H9 (cell line): Measurements from ENCODE around the gene IL3. TPM values are rescaled to one million over a fixed set of nuclear protein-coding genes. Genes with fewer than 3 reads are reported as not detected.

Experiments
- DNase-seq: peaks from one replicate; pipeline ENCODE4 v3.0.0-alpha.2; 2017
- H2AFZ ChIP-seq: one replicate; pipeline ENCODE4 v1.6.1; 2013; ENCODE audit warnings: mild to moderate bottlenecking, low read length, control low read depth, moderate library complexity
- H2AK5ac ChIP-seq: 2 replicates; pipeline ENCODE4 v1.6.1; 2013; ENCODE audit warnings: low read length, control low read depth, mixed read lengths; ENCODE audit not compliant: insufficient read length
- H2BK120ac ChIP-seq: one replicate; pipeline ENCODE4 v1.6.1; 2013; ENCODE audit warnings: low read depth, mild to moderate bottlenecking, low read length, control low read depth, inconsistent platforms; ENCODE audit not compliant: poor library complexity, severe bottlenecking
- H2BK12ac ChIP-seq: 2 replicates; pipeline ENCODE4 v1.6.1; 2013; ENCODE audit warnings: low read length, control low read depth, mixed read lengths, low read depth; ENCODE audit not compliant: insufficient read length
- H2BK15ac ChIP-seq: 2 replicates; pipeline ENCODE4 v1.6.1; 2013; ENCODE audit warnings: low read depth, low read length, control low read depth
- H2BK20ac ChIP-seq: one replicate; pipeline ENCODE4 v1.6.1; 2013; ENCODE audit warnings: low read depth, mild to moderate bottlenecking, low read length, control low read depth, inconsistent platforms; ENCODE audit not compliant: poor library complexity, severe bottlenecking
- H2BK5ac ChIP-seq: 2 replicates; pipeline ENCODE4 v1.6.1; 2013; ENCODE audit warnings: low read length, control low read depth, mixed read lengths; ENCODE audit not compliant: insufficient read length
- H3K14ac ChIP-seq: 2 replicates; pipeline ENCODE4 v1.6.1; 2013; ENCODE audit warnings: low read length, control low read depth; ENCODE audit not compliant: insufficient read depth
- H3K18ac ChIP-seq: 2 replicates; pipeline ENCODE4 v1.6.1; 2013; ENCODE audit warnings: low read depth, mild to moderate bottlenecking, mixed read lengths, low read length, control low read depth; ENCODE audit not compliant: insufficient read length
- H3K23ac ChIP-seq: 2 replicates; pipeline ENCODE4 v1.6.1; 2013; ENCODE audit warnings: low read length, control low read depth, mixed read lengths, low read depth; ENCODE audit not compliant: insufficient read length
- H3K23me2 ChIP-seq: 2 replicates; pipeline ENCODE4 v1.6.1; 2013; ENCODE audit warnings: low read depth, mild to moderate bottlenecking, mixed read lengths, low read length, control low read depth; ENCODE audit not compliant: insufficient read length, poor library complexity, severe bottlenecking
- H3K27ac ChIP-seq: 2 replicates; pipeline ENCODE4 v1.5.1; 2013; ENCODE audit warnings: low read length, control low read depth, mixed read lengths, low read depth; ENCODE audit not compliant: insufficient read length
- H3K27me3 ChIP-seq: 2 replicates; pipeline ENCODE4 v1.6.1; 2013; ENCODE audit warnings: low read length, control low read depth, inconsistent platforms; ENCODE audit not compliant: insufficient read depth
- H3K4ac ChIP-seq: 2 replicates; pipeline ENCODE4 v1.6.1; 2013; ENCODE audit warnings: low read depth, mild to moderate bottlenecking, control low read depth, inconsistent platforms, low read length, moderate library complexity
- H3K4me1 ChIP-seq: 2 replicates; pipeline ENCODE4 v1.6.1; 2013; ENCODE audit warnings: low read length, control low read depth, inconsistent platforms; ENCODE audit not compliant: insufficient read depth
- H3K4me2 ChIP-seq: 2 replicates; pipeline ENCODE4 v1.6.1; 2013; ENCODE audit warnings: low read length, control low read depth, mixed read lengths; ENCODE audit not compliant: insufficient read length, insufficient read depth
- H3K56ac ChIP-seq: 2 replicates; pipeline ENCODE4 v1.6.1; 2013; ENCODE audit warnings: low read depth, mild to moderate bottlenecking, mixed read lengths, low read length, control low read depth; ENCODE audit not compliant: insufficient read length
- H3K79me1 ChIP-seq: 2 replicates; pipeline ENCODE4 v1.6.1; 2013; ENCODE audit warnings: low read depth, mild to moderate bottlenecking, moderate library complexity, low read length, control low read depth, inconsistent platforms; ENCODE audit not compliant: insufficient read depth, poor library complexity, severe bottlenecking
- H3K79me2 ChIP-seq: 2 replicates; pipeline ENCODE4 v1.6.1; 2013; ENCODE audit warnings: low read length, control low read depth, inconsistent platforms; ENCODE audit not compliant: insufficient read depth
- H3K9ac ChIP-seq: 2 replicates; pipeline ENCODE4 v1.6.1; 2013; ENCODE audit warnings: low read length, control low read depth, mixed read lengths; ENCODE audit not compliant: insufficient read length; ENCODE audit errors: extremely low read depth
- H3K9me3 ChIP-seq: one replicate; pipeline ENCODE4 v1.6.1; 2013; ENCODE audit warnings: low read depth, low read length, inconsistent platforms; ENCODE audit not compliant: control insufficient read depth
- H3T11ph ChIP-seq: one replicate; pipeline ENCODE4 v1.6.1; 2013; ENCODE audit warnings: mild to moderate bottlenecking, low read length, control low read depth, inconsistent platforms
- H4K20me1 ChIP-seq: one replicate; pipeline ENCODE4 v1.6.1; 2013; ENCODE audit not compliant: control insufficient read depth, insufficient read length, insufficient read depth
- H4K5ac ChIP-seq: 2 replicates; pipeline ENCODE4 v1.6.1; 2013; ENCODE audit warnings: low read depth, mild to moderate bottlenecking, mixed read lengths, low read length, control low read depth; ENCODE audit not compliant: insufficient read length
- H4K8ac ChIP-seq: replicated peaks from 2 replicates; pipeline ENCODE4 v1.6.1; 2013; ENCODE audit warnings: low read length, control low read depth, mixed read lengths, low read depth; ENCODE audit not compliant: insufficient read length
- H4K91ac ChIP-seq: 2 replicates; pipeline ENCODE4 v1.6.1; 2013; ENCODE audit warnings: low read depth, mild to moderate bottlenecking, moderate library complexity, mixed read lengths, low read length, control low read depth; ENCODE audit not compliant: insufficient read length
- H3K27ac Mint-ChIP-seq, 3 experiments: 2 replicates in 2 of 3; 3 replicates in 1 of 3; pipeline ENCODE4 v1.8.0; 2020 to 2021; ENCODE audit warnings: mixed read lengths in 3 of 3, mild to moderate bottlenecking in 1 of 3, moderate library complexity in 1 of 3
- H3K27me3 Mint-ChIP-seq: 2 replicates; pipeline ENCODE4 v1.8.0; 2021; ENCODE audit warnings: low read depth, mild to moderate bottlenecking, moderate library complexity, mixed read lengths
- H3K36me3 Mint-ChIP-seq, 3 experiments: 2 replicates in 2 of 3; 3 replicates in 1 of 3; pipeline ENCODE4 v1.8.0; 2020 to 2021; ENCODE audit warnings: low read depth in 3 of 3, mixed read lengths in 3 of 3; ENCODE audit not compliant: insufficient read depth in 1 of 3
- H3K4me1 Mint-ChIP-seq, 2 experiments: 2 replicates each; pipeline ENCODE4 v1.8.0; 2020; ENCODE audit warnings: mixed read lengths in 2 of 2
- H3K4me3 Mint-ChIP-seq, 2 experiments: 2 replicates in 1 of 2; 3 replicates in 1 of 2; pipeline ENCODE4 v1.8.0; 2020 to 2021; ENCODE audit warnings: mild to moderate bottlenecking in 2 of 2, mixed read lengths in 2 of 2, moderate library complexity in 1 of 2
- H3K9me3 Mint-ChIP-seq, 2 experiments: 2 replicates in 1 of 2; 3 replicates in 1 of 2; pipeline ENCODE4 v1.8.0; 2020; ENCODE audit warnings: mild to moderate bottlenecking in 2 of 2, mixed read lengths in 2 of 2, moderate library complexity in 1 of 2
- CTCF ChIP-seq: fragments of 200-600 bp; sonication (generic); conservative IDR thresholded peaks from 3 replicates; pipeline ENCODE4 v1.8.0; 2021; ENCODE audit warnings: antibody characterized with exemption, mild to moderate bottlenecking
- WGBS: extraction: QIAGEN DNeasy Blood & Tissue Kit; methylation state at CpG from one replicate; pipeline ENCODE4 v1.1.7; 2013; ENCODE audit warnings: missing lambda C conversion rate, low lambda C conversion rate, mixed read lengths; ENCODE audit not compliant: insufficient read length; ENCODE audit errors: extremely low coverage; 5-methylcytosine and 5-hydroxymethylcytosine counted together
- total RNA-seq: library from RNA; stranded (reverse); gene quantifications from 2 replicates; pipeline ENCODE4 v1.2.1, GENCODE V29; 2021

Gene IL3
- total RNA-seq, 1 experiment from 2014 or later = not detected

DNA sequence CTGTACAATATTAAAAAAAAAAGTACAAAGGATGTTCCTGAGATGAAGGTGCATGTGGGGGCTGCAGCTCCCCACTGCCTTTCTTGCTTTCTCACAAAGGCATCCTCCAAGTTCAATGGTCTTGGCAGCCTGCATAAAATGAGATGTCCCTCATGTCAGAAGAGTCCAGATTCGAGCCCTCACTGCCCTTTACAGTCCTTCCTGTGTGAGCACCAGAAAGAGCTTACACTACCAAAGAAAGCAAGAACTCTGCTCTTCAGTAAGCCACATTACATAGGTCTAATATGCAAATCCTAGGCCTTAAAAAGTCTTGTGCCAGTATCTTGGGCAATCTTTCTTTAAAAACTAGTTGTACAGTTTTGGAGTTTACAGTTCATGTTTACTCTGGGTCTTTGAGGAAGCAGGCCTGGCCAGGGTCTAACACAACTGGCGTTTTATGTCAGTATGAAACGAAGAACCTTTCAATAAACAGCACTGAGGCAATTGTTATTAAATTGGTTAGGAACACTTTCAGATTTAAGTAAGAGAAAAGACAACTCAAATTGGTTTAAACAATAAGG lies 49.1 kb downstream of the IL3 start:
- Histone ChIP-seq H3K23ac (no peak overlapping the region), H3K4me1 (no peaks in the 10 kb centered on the region), H3K23me2 (no peaks in the 10 kb centered on the region), H4K8ac (no peak overlapping the region), H3K27me3 (no peaks in the 10 kb centered on the region), H3T11ph (no peak overlapping the region), H3K79me1 (no peaks in the 10 kb centered on the region), H3K9ac (no peak overlapping the region), H3K4ac (no peak overlapping the region), H4K5ac (no peak overlapping the region), H2AK5ac (no peak overlapping the region), H2BK120ac (no peak overlapping the region), H2BK12ac (no peak overlapping the region), H3K4me2 (no peak overlapping the region), H4K20me1 (no peaks in the 10 kb centered on the region), H2BK15ac (no peak overlapping the region), H2AFZ (no peak overlapping the region), H2BK20ac (no peak overlapping the region), H3K56ac (no peak overlapping the region), H3K27ac (no peak overlapping the region), H3K79me2 (no peaks in the 10 kb centered on the region), H4K91ac (no peak overlapping the region), H3K9me3 (no peaks in the 10 kb centered on the region), H3K18ac (no peak overlapping the region), H2BK5ac (no peak overlapping the region), H3K14ac (no peak overlapping the region)
- Mint-ChIP-seq H3K4me3 (no peak overlapping the region), H3K27ac (no peak overlapping the region), H3K36me3 (no peaks in the 10 kb centered on the region), H3K4me1 (no peaks in the 10 kb centered on the region), H3K27me3 (no peaks in the 10 kb centered on the region), H3K9me3 (peaks cover 0 to 2% of the 10 kb centered on the region in 2 experiments; a peak in 1 of 5 replicates)
- no peak for DNase-seq
- no CpG with 5 or more reads among the region's 3 CpGs for WGBS
- TF ChIP-seq CTCF = no peak
